ENCODE measurements around the gene GAS1.

DNA sequence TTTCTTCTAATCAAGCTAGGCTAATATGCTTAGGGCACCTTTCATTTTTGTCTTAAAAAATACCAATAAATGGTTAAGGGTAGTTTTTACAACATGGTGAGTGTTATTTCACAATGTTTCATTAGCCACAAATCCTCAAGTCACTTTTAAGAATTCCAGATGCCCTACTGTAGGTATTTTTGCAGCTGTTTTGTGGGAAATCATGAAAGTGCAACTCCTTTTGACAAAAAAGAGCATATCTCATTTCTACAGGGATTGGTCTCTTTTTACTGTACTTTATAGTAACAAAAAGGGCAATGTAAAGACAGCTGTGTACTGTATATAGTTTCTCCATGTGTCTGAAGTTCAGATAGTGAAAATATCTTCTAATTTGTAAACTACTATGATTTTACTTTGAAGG is 28.3 kb upstream of the GAS1 start:
- TF ChIP-seq, protein P1, sequence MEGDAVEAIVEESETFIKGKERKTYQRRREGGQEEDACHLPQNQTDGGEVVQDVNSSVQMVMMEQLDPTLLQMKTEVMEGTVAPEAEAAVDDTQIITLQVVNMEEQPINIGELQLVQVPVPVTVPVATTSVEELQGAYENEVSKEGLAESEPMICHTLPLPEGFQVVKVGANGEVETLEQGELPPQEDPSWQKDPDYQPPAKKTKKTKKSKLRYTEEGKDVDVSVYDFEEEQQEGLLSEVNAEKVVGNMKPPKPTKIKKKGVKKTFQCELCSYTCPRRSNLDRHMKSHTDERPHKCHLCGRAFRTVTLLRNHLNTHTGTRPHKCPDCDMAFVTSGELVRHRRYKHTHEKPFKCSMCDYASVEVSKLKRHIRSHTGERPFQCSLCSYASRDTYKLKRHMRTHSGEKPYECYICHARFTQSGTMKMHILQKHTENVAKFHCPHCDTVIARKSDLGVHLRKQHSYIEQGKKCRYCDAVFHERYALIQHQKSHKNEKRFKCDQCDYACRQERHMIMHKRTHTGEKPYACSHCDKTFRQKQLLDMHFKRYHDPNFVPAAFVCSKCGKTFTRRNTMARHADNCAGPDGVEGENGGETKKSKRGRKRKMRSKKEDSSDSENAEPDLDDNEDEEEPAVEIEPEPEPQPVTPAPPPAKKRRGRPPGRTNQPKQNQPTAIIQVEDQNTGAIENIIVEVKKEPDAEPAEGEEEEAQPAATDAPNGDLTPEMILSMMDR (IDR thresholded peaks at IDR 0.05): no peak
- TF ChIP-seq POLR2A (IDR thresholded peaks at IDR 0.05): no peak
